Uterus (tissue), 4 donors: ENCODE data around the gene E2F2. TPM values are rescaled to one million over a fixed set of nuclear protein-coding genes. Genes with fewer than 3 reads are reported as not detected.

Experiments used
- DNase-seq, 2 donors: peaks; one replicate each; pipeline ENCODE4 v3.0.0-alpha.2; 2019 to 2020
- H3K27ac ChIP-seq, 2 donors: fragments of 200-600 bp; sonication (generic); 1 replicate in 1 of 2; 2 replicates in 1 of 2; pipeline ENCODE4 v1.5.1; 2016 to 2018
- H3K27me3 ChIP-seq, 2 donors: fragments of 200-600 bp; sonication (generic); one replicate each; pipeline ENCODE4 v1.5.1; 2018 to 2019; ENCODE audit warnings: control low read depth in 1 of 2
- H3K36me3 ChIP-seq, 2 donors: fragments of 200-600 bp; sonication (generic); one replicate each; pipeline ENCODE4 v1.5.1; 2019; ENCODE audit warnings: control low read depth in 1 of 2
- H3K4me1 ChIP-seq, 2 donors: fragments of 200-600 bp; sonication (generic); one replicate each; pipeline ENCODE4 v1.5.1; 2018 to 2019; ENCODE audit warnings: control low read depth in 1 of 2
- H3K4me3 ChIP-seq, 2 donors: fragments of 200-600 bp; sonication (generic); 1 replicate in 1 of 2; 2 replicates in 1 of 2; pipeline ENCODE4 v1.5.1; 2018 to 2019; ENCODE audit warnings: mild to moderate bottlenecking in 1 of 2
- H3K9me3 ChIP-seq, 2 donors: fragments of 200-600 bp; sonication (generic); one replicate each; pipeline ENCODE4 v1.5.1; 2019; ENCODE audit warnings: control low read depth in 1 of 2
- POLR2A ChIP-seq, 2 donors: fragments of 450-650 bp; IDR thresholded peaks; one replicate each; pipeline ENCODE4 v1.6.1; 2016; ENCODE audit warnings: antibody characterized with exemption in 2 of 2, mild to moderate bottlenecking in 1 of 2, moderate library complexity in 1 of 2
- intact Hi-C: fragments of 100-400 bp; cut with DNase I; formaldehyde crosslinking; loops from one replicate; pipeline ENCODE4 v1.15.1; 2023; ENCODE audit warnings: low total_unique reads
- total RNA-seq, 4 donors: library from RNA; depleted of rRNA in 3 of 4; stranded (reverse); fragments of >200 nt in 3 of 4; gene quantifications; one replicate each; pipeline versions ENCODE4 v1.1.0 to v1.2.4, GENCODE V29; 2014 to 2023
- TF ChIP-seq, protein P1 (sequence below), 4 experiments: fragments of 200-600 bp in 2 of 4; fragments of 450-650 bp in 2 of 4; sonication (generic) in 2 of 4; IDR thresholded peaks; one replicate each; pipeline ENCODE4 v1.5.1; 2016 to 2019; ENCODE audit warnings: antibody characterized with exemption in 4 of 4, mild to moderate bottlenecking in 2 of 4, moderate library complexity in 1 of 4
- donor health status: DM: yes; HTN: yes; CAD: no.

E2F2 gene
- total RNA-seq, 4 donors from 2014 or later, result 0.12 to 4.4 TPM; not detected in 2

DNA sequence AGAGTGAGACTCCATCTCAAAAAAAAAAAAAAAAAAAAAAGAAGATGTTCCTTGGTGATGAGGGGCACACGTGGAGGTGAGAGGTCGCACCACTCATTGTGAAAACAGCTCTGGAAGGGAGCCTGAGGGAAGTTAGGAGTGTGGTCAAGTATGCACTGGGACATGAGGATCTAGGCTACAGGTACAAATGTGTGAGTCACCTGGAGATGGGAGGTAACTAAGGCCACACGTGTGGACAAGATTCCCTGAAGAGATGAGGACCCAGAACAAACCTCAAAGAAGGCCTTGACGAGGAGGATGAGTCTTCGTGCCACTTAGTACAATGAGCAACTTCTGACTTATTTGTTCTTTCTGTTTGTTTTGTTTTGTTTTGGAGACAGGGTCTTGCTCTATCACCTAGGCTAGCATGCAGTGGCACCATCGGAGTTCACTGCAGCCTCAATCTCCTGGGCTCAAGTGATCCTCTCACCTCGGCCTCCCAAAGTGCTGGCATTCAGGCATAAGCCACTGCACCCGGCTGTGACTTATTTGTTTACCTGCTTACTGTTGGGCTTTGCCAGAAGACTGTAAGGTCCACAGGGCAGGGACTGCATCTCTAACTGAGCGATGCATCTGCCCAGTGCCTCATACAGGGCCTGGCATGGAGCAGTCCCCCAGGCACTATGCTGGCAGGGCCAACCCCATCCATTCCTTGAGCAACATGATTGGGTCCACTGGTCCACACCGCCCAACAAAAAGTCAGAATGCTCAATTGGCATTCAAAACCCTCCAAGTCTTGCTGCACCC is 53.5 kb downstream of the E2F2 start:
- Histone ChIP-seq H3K4me1 (no peaks in the 10 kb centered on the region), H3K27me3 (no peaks in the 10 kb centered on the region), H3K36me3 (no peaks in the 10 kb centered on the region), H3K9me3 (no peaks in the 10 kb centered on the region), H3K4me3 (no peak overlapping the region), H3K27ac (no peak overlapping the region)
- no peak for DNase-seq
- TF ChIP-seq POLR2A (IDR thresholded peaks at IDR 0.05), result no peak
- TF ChIP-seq, protein P1, sequence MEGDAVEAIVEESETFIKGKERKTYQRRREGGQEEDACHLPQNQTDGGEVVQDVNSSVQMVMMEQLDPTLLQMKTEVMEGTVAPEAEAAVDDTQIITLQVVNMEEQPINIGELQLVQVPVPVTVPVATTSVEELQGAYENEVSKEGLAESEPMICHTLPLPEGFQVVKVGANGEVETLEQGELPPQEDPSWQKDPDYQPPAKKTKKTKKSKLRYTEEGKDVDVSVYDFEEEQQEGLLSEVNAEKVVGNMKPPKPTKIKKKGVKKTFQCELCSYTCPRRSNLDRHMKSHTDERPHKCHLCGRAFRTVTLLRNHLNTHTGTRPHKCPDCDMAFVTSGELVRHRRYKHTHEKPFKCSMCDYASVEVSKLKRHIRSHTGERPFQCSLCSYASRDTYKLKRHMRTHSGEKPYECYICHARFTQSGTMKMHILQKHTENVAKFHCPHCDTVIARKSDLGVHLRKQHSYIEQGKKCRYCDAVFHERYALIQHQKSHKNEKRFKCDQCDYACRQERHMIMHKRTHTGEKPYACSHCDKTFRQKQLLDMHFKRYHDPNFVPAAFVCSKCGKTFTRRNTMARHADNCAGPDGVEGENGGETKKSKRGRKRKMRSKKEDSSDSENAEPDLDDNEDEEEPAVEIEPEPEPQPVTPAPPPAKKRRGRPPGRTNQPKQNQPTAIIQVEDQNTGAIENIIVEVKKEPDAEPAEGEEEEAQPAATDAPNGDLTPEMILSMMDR (IDR thresholded peaks at IDR 0.05), result no peak
- intact Hi-C loops, result no loop called here

GRCh38 chr1:23475641-23476040 is 55.4 kb downstream of the E2F2 start:
- TF ChIP-seq, protein P1 (IDR thresholded peaks at IDR 0.05), result no peak
- no peaks in the 10 kb centered on the region for H3K36me3 ChIP-seq
- no peaks in the 10 kb centered on the region for H3K9me3 ChIP-seq
- no peak overlapping the region for H3K4me3 ChIP-seq
- H3K27me3 ChIP-seq, result no peaks in the 10 kb centered on the region
- H3K27ac ChIP-seq, result no peak overlapping the region
- intact Hi-C loops, result no loop called here
- H3K4me1 ChIP-seq, result peaks cover 0 to 3% of the 10 kb centered on the region in 2 donors
- DNase-seq, result no peak

DNA sequence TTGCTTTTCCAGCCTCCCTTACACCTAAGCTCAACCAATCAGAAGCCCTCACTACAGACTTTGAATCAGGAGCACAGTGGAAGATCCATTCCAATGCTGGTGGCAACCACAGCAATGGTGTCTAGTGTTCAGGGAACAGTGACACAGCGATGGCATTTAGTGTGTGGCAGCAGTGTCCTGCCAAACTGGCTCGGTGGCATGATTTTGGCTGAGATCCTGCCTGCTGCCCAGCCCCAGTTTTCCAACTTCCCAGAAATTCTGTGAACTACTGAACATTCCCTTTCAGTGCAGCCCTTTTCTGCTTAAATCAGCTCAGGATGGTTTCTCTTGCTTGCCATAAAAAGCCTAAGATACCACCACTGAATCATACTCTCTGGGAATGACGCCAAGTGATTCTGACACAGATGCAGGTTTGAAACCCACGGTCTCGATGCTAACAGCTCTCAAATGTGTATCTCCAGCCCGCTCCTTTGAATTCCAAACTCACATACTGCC is 55.9 kb downstream of the E2F2 start:
- H3K4me1 ChIP-seq, result peaks cover 0 to 8% of the 10 kb centered on the region in 2 donors
- H3K27ac ChIP-seq, result no peak overlapping the region

DNA sequence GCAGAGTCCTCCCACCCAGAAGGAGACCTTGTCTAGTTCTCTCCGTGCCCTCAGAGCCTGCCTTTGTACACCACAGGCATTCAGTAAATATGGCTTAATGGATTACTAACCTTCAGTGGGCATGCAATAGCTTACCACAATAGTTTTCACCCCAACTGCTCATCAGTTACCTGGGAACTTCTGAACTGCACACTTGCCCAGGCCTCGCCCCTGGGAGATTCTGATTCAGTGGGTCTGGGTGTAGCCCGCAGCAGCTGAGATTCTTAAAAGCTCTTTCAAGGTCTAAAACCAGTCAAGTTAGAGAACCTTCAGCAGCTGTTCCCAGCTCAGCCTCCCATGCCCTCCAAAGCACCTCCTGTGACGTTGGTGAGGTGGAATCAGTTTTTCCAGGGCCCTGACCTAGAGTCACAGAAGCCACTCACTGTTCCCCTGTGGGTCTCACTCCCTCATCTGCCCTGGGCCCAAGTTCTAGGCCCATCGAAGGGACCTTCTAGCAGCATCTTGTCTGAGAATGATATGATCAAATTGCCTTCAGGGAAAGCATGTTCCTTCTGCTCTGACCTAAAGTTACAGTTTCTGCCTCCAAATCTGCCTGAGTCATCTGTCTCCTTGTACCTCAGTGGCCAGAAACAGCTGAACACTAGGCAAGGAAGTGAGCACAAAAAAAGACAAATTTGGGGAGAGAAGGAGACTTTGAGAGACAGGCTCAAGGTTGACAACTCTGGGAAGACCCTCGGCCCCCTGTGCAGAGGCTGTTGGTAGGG is 57.8 kb downstream of the E2F2 start:
- Histone ChIP-seq H3K9me3 (no peaks in the 10 kb centered on the region), H3K27ac (no peak overlapping the region), H3K36me3 (no peaks in the 10 kb centered on the region), H3K27me3 (no peaks in the 10 kb centered on the region), H3K4me3 (no peak overlapping the region), H3K4me1 (peaks cover 0 to 8% of the 10 kb centered on the region in 2 donors)
- no peak for DNase-seq
- no peak for TF ChIP-seq POLR2A (IDR thresholded peaks at IDR 0.05)
- TF ChIP-seq, protein P1 (IDR thresholded peaks at IDR 0.05), result no peak
- intact Hi-C loops, result no loop called here

More for the DNA sequence above, 55.9 kb downstream of the E2F2 start:
- H3K9me3 ChIP-seq, result no peaks in the 10 kb centered on the region
- peak in 1 of 2 donors; percentile 52 for DNase-seq
- no peak overlapping the region for H3K4me3 ChIP-seq
- no peaks in the 10 kb centered on the region for H3K36me3 ChIP-seq
- intact Hi-C loops, result no loop called here
- TF ChIP-seq POLR2A (IDR thresholded peaks at IDR 0.05), result no peak
- TF ChIP-seq, protein P1 (IDR thresholded peaks at IDR 0.05), result no peak
- H3K27me3 ChIP-seq, result no peaks in the 10 kb centered on the region
